Lower leg skin (tissue), 4 donors: ENCODE results near the gene OSBPL5. TPM values are rescaled to one million over a fixed set of nuclear protein-coding genes. Genes with fewer than 3 reads are reported as not detected.

ENCODE experiments used
- DNase-seq, 2 donors: peaks; one replicate each; pipeline ENCODE4 v3.0.0-alpha.2; 2019; ENCODE audit warnings: low spot score in 2 of 2
- H3K4me3 ChIP-seq: fragments of 200-600 bp; sonication (generic); 2 replicates; pipeline ENCODE4 v1.5.1; 2017; ENCODE audit warnings: mild to moderate bottlenecking, low read depth; ENCODE audit not compliant: poor library complexity, severe bottlenecking
- POLR2A ChIP-seq, 2 donors: fragments of 450-650 bp; IDR thresholded peaks; one replicate each; pipeline ENCODE4 v1.6.1; 2016 to 2017; ENCODE audit warnings: antibody characterized with exemption in 2 of 2, mild to moderate bottlenecking in 1 of 2, moderate library complexity in 1 of 2
- WGBS, 2 donors: methylation state at CpG; one replicate each; pipeline ENCODE4 v1.1.5; 2018; 5-methylcytosine and 5-hydroxymethylcytosine counted together
- intact Hi-C: fragments of 100-400 bp; cut with DNase I; formaldehyde crosslinking; loops from one replicate; pipeline ENCODE4 v1.15.0; 2023; ENCODE audit warnings: low total_unique reads
- total RNA-seq, 4 donors: library from RNA; depleted of rRNA; stranded (reverse); fragments of >200 nt; gene quantifications; one replicate each; pipeline ENCODE4 v1.1.0, GENCODE V29; 2016
- TF ChIP-seq, protein P1 (sequence below), 3 donors: fragments of 450-650 bp; IDR thresholded peaks; one replicate each; pipeline ENCODE4 v1.5.1; 2016; ENCODE audit warnings: antibody characterized with exemption in 3 of 3, mild to moderate bottlenecking in 3 of 3, moderate library complexity in 2 of 3

The OSBPL5 gene
- total RNA-seq, 4 donors from 2014 or later, result 39.0 to 77.4 (median 64.2) TPM

DNA sequence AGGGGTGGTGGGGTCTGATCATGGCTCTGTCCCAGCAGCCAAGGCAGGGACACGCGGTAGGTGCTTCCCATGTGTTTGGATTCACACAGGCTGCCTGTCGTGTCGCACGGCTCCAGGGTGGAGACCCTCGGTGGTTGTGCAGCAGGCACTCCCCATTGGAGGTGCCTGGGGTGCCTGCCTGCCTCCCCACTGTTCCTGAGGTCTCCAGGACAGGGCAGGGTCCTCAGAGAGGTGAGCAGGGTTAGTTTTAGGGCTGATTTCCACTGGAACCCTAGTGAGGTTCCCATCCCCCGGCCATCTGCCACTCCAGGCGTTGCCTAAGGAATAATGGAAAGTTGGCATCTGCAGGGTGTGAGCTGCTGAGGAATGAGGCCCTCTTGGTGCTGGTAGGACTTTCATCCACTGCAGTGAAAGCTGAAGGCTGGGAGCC is 32.3 kb downstream of the OSBPL5 start:
- TF ChIP-seq, protein P1, sequence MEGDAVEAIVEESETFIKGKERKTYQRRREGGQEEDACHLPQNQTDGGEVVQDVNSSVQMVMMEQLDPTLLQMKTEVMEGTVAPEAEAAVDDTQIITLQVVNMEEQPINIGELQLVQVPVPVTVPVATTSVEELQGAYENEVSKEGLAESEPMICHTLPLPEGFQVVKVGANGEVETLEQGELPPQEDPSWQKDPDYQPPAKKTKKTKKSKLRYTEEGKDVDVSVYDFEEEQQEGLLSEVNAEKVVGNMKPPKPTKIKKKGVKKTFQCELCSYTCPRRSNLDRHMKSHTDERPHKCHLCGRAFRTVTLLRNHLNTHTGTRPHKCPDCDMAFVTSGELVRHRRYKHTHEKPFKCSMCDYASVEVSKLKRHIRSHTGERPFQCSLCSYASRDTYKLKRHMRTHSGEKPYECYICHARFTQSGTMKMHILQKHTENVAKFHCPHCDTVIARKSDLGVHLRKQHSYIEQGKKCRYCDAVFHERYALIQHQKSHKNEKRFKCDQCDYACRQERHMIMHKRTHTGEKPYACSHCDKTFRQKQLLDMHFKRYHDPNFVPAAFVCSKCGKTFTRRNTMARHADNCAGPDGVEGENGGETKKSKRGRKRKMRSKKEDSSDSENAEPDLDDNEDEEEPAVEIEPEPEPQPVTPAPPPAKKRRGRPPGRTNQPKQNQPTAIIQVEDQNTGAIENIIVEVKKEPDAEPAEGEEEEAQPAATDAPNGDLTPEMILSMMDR (IDR thresholded peaks at IDR 0.05), result no peak
- no peak for TF ChIP-seq POLR2A (IDR thresholded peaks at IDR 0.05)
- intact Hi-C loops, result no loop called here
- peak in 1 of 2 donors; percentile 79 for DNase-seq
- 76 to 77% methylated on average over 7 to 8 of the region's 8 CpGs for WGBS, 2 donors
- H3K4me3 ChIP-seq, result no peak overlapping the region

DNA sequence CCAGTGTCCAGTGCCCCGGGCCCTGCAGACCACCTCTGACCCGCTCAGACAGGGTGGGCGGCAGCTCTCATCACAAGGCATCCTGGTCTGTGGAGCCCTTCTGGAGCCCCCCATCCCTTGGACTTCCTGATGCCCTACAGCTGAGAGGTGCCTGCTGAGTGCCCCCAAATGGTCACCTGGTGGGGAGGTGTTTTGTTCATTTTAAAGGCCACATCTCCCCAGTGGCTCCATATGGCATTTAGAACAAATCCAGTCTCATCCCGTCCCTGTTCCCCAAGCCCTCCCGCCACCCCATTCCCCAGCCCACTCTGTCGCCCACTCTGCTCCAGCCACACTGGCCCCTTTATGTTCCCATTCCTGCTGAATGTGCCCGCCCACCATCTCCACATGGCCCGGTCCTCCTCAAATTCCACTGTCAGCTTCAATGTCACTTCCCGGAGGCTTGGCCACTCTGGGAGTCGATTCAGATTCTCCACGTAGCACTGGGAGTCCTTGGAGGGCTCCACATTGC is 32.8 kb downstream of the OSBPL5 start:
- WGBS, 2 donors, result 85 to 89% methylated on average over 11 of the region's 11 CpGs
- H3K4me3 ChIP-seq, result no peak overlapping the region
- peak in 1 of 2 donors; percentile 70 for DNase-seq

DNA sequence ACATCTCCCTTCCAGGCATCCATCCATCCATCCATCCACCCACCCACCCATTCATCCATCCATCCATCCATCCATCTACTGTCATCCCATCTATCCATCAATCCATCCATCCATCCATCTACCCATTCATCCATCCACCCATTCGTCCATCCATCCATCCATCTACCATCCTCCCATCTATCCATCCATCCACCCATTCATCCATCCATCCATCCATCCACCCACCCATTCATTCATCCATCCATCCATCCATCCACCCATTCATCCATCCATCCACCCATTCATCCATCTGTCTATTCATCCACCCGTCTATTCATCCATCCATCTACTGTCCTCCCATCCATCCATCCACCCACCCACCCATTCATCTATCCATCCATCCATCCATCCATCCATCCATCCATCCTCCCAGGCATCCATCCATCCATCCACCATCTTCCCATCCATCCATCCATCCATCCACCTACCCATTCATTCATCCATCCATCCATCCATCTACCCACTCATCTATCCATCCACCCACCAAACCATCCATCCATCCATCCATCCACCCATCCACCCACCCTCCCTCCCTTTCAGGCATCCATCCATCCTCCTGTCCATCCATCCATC is 33.7 kb downstream of the OSBPL5 start:
- intact Hi-C loops, result no loop called here
- 89 to 98% methylated on average over 2 of the region's 2 CpGs for WGBS, 2 donors
- DNase-seq, result no peak
- H3K4me3 ChIP-seq, result no peak overlapping the region
- TF ChIP-seq, protein P1 (IDR thresholded peaks at IDR 0.05), result no peak
- TF ChIP-seq POLR2A (IDR thresholded peaks at IDR 0.05), result no peak

More for the DNA sequence above, 32.8 kb downstream of the OSBPL5 start:
- intact Hi-C loops, result no loop called here
- no peak for TF ChIP-seq POLR2A (IDR thresholded peaks at IDR 0.05)
- TF ChIP-seq, protein P1 (IDR thresholded peaks at IDR 0.05), result no peak

DNA sequence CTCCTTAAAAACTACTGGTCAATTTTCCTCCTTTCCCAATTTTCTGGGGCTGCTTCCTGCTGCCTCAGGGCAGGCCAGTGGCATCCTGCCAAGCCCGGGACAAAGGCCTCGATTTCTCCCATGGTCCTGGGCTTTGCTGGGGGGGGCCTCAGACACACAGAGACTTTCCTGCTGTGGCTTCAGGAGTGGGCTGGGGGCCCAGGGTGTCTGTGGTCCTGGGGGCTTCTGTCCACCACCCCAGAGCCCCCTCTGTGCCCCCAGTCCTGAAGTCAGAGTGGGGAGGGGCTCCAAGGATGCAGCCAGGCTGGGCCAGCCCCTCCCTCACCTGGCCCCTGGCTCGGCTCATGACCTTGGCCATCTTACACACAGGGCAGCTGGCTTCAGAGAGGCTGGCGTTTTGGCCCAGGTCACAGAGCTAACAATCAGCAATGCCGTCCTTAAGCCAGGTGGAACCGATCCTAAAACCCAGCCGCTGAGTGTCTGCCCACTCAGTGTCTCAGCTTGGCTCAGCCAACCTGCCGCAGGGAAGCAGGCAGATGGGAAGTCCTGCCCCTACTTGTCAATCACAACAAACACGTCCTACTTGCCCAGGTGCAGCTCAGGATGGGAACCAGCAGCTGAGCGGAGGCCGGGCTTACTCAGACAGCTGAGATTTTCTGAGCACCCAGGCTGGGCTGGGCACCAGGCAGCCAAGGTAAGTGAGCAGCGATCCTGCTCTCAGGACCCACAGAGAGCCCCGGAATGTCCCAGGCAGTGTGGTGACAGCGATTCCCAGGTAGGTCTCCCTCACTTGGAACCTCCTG is 34.6 kb downstream of the OSBPL5 start:
- TF ChIP-seq, protein P1 (IDR thresholded peaks at IDR 0.05), result no peak
- TF ChIP-seq POLR2A (IDR thresholded peaks at IDR 0.05), result no peak
- intact Hi-C loops, result no loop called here
- DNase-seq, result peak; percentile 60 to 91
- no peak overlapping the region for H3K4me3 ChIP-seq
- WGBS, 2 donors, result 41 to 47% methylated on average over 12 of the region's 14 CpGs

DNA sequence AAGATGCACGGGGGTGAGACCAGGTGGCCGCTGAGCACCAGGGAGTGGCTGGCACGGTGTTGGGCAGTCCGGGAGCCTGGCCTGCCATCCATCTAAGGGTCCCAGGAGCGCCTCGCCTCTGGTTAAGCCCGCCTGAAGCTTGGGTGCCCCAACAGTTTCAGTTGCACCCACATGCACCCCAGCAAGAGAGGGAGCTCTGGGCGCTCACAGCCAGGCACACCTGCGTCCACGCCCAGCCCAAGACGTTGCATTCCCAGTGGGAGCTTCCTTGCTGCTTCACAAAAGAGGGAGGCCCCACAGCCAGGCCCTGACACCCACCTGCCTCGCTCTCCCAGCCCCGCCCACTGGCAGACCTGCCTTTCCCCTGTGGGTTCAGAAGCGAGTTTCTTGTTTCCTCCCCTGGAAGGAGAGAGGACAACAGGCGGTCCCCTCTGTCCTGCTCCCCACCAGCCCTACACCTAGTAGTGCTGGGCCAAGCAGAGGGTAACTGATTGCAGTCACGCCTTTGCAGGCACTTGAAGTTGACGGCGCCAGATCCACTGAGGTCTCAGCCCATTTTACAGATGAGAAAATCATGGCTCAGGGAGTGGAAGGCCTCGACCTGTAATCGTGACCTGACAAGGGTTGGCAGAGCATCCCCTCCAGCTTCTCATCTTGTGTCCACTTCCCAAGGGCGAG is 35.4 kb downstream of the OSBPL5 start:
- intact Hi-C loops, result no loop called here
- peak in 1 of 2 donors; percentile 84 for DNase-seq
- WGBS, 2 donors, result 68 to 79% methylated on average over 14 to 19 of the region's 21 CpGs
- no peak overlapping the region for H3K4me3 ChIP-seq
- TF ChIP-seq, protein P1 (IDR thresholded peaks at IDR 0.05), result no peak
- TF ChIP-seq POLR2A (IDR thresholded peaks at IDR 0.05), result no peak
